K562 (cell line): ENCODE measurements around the gene ORAI3. TPM values are rescaled to one million over a fixed set of nuclear protein-coding genes. Genes with fewer than 3 reads are reported as not detected.

Experiments used
- CBX1 ChIP-seq: sonication (generic); IDR thresholded peaks from 2 replicates; pipeline ENCODE4 v1.6.1; 2016; ENCODE audit warnings: antibody characterized with exemption, low read depth, mild to moderate bottlenecking
- CBX8 ChIP-seq: fragments of 200-600 bp; sonication (generic); IDR thresholded peaks from 2 replicates; pipeline ENCODE4 v1.6.1; 2012; ENCODE audit warnings: borderline replicate concordance, mixed run types, low read depth, mild to moderate bottlenecking, moderate library complexity, mixed read lengths, low read length, control low read depth, inconsistent platforms; ENCODE audit not compliant: poor library complexity, severe bottlenecking; ENCODE audit errors: extremely low read depth
- CXXC5 ChIP-seq: fragments of 250-450 bp; sonication (Bioruptor Pico); IDR thresholded peaks from 2 replicates; pipeline ENCODE4 v1.8.0; 2022; ENCODE audit warnings: inconsistent platforms, mild to moderate bottlenecking, moderate library complexity
- ELF4 ChIP-seq: fragments of 450-650 bp; formaldehyde crosslinking; IDR thresholded peaks from 2 replicates; pipeline ENCODE4 v1.4.0; 2022; ENCODE audit warnings: missing genetic modification characterization
- KDM1A ChIP-seq, 2 experiments: fragments of 450-650 bp; IDR thresholded peaks; 2 replicates each; pipeline ENCODE4 v1.6.1; 2016; ENCODE audit warnings: mild to moderate bottlenecking in 2 of 2
- KDM4B ChIP-seq, 2 experiments: fragments of 450-650 bp in 1 of 2; sonication (generic) in 1 of 2; IDR thresholded peaks; 2 replicates each; pipeline ENCODE4 v1.6.1; 2016 to 2017; ENCODE audit warnings: borderline replicate concordance in 2 of 2, antibody characterized with exemption in 1 of 2, low read depth in 1 of 2, mild to moderate bottlenecking in 1 of 2
- LCOR ChIP-seq: sonication (generic); formaldehyde crosslinking; IDR thresholded peaks from 2 replicates; pipeline ENCODE4 v1.8.0; 2022; ENCODE audit warnings: mild to moderate bottlenecking, missing genetic modification reagents
- MCM5 ChIP-seq: fragments of 450-650 bp; IDR thresholded peaks from 2 replicates; pipeline ENCODE4 v1.6.1; 2016; ENCODE audit warnings: low read depth
- MTA3 ChIP-seq: fragments of 450-650 bp; formaldehyde crosslinking; IDR thresholded peaks from 2 replicates; pipeline ENCODE4 v1.6.1; 2017; ENCODE audit warnings: mild to moderate bottlenecking, borderline replicate concordance
- NEUROD1 ChIP-seq: fragments of 150-350 bp; IDR thresholded peaks from 2 replicates; pipeline ENCODE4 v1.6.1; 2014; ENCODE audit warnings: borderline replicate concordance, low read length, low read depth; ENCODE audit not compliant: partially characterized antibody
- PML ChIP-seq: IDR thresholded peaks from 2 replicates; pipeline ENCODE4 v1.6.1; 2012; ENCODE audit warnings: low read length, inconsistent platforms
- PRDM10 ChIP-seq: fragments of 450-650 bp; IDR thresholded peaks from 2 replicates; pipeline ENCODE4 v1.6.1; 2018; ENCODE audit not compliant: partially characterized antibody
- TAF7 ChIP-seq: fragments of 450-650 bp; IDR thresholded peaks from 2 replicates; pipeline ENCODE4 v1.6.1; 2016; ENCODE audit warnings: missing genetic modification characterization, missing compliant biosample characterization
- THRAP3 ChIP-seq: fragments of 450-650 bp; IDR thresholded peaks from 2 replicates; pipeline ENCODE4 v1.6.1; 2016; ENCODE audit warnings: mild to moderate bottlenecking, inconsistent platforms, borderline replicate concordance
- THRB ChIP-seq: fragments of 450-650 bp; formaldehyde crosslinking; conservative IDR thresholded peaks from 2 replicates; pipeline ENCODE4 v1.4.0; 2022; ENCODE audit warnings: mild to moderate bottlenecking, missing genetic modification characterization
- ZBTB11 ChIP-seq, 3 experiments: fragments of 200-800 bp in 1 of 3; fragments of 250-450 bp in 1 of 3; fragments of 450-650 bp in 1 of 3; sonication (Bioruptor Pico) in 1 of 3; sonication (Bioruptor generic) in 1 of 3; formaldehyde crosslinking in 1 of 3; IDR thresholded peaks; 2 replicates each; pipeline versions ENCODE4 v1.6.1 to v1.8.0; 2016 to 2022; ENCODE audit warnings: mild to moderate bottlenecking in 2 of 3, missing genetic modification characterization in 2 of 3, missing compliant biosample characterization in 1 of 3, moderate library complexity in 1 of 3
- ZNF197 ChIP-seq: fragments of 200-800 bp; sonication (Bioruptor generic); IDR thresholded peaks from 2 replicates; pipeline ENCODE4 v1.6.1; 2016; ENCODE audit warnings: low read depth, missing genetic modification characterization, missing compliant biosample characterization
- ZNF253 ChIP-seq: fragments of 250-450 bp; sonication (Bioruptor Pico); conservative IDR thresholded peaks from 2 replicates; pipeline ENCODE4 v1.6.1; 2021; ENCODE audit warnings: mild to moderate bottlenecking
- polyA plus RNA-seq, 8 experiments: library from polyadenylated mRNA; depleted of rRNA in 4 of 8; stranded (reverse) in 5 of 8; unstranded in 3 of 8; fragments of >200 nt; fragmentation: Nextera tagmentation in 2 of 8; fragmentation: Illumina TruSeq in 1 of 8; extraction: Ambion mirVana in 2 of 8; extraction: Trizol in 1 of 8; gene quantifications; 2 replicates each; pipeline versions ENCODE4 v1.2.1 to v1.2.3, GENCODE V29; 2011 to 2014; ENCODE audit warnings: inconsistent platforms in 1 of 8, missing spikeins in 1 of 8
- total RNA-seq, 7 experiments: library from RNA; depleted of rRNA in 6 of 7; stranded (reverse); fragments of >200 nt in 6 of 7; fragmentation: Illumina TruSeq in 2 of 7; extraction: Trizol in 2 of 7; gene quantifications; 2 replicates each; pipeline versions ENCODE4 v1.2.1 to v1.2.3, GENCODE V29; 2011 to 2021; ENCODE audit warnings: low replicate concordance in 1 of 7

ORAI3 gene
- total and polyA plus RNA-seq, 9 of the 15 experiments (the other 6 are each of a cell fraction or from before 2014, with no cell fraction given) = 4.9 to 23.3 (median 14.1) TPM

- TF ChIP-seq ELF4 (CRISPR knock-in tag) (peak; percentile 75; the same call in 1 of the 2 replicates), TAF7 (tag) (0 out of 2 replicates have a peak, but pooled peaks have one; percentile 24), PRDM10 (peak; percentile 91), CBX1 (peak; percentile 39; the same call in 1 of the 2 replicates), ZBTB11 (CRISPR knock-in tag; IDR thresholded peaks at IDR 0.05) (peak in 1 of 3 experiments; percentile 31; a peak in 1 of 6 replicates), KDM1A (IDR thresholded peaks at IDR 0.05) (no peak), THRAP3 (no peak), MCM5 (no peak), CBX8 (no peak), THRB (0 out of 2 replicates have a peak, but pooled peaks have one; percentile 34), PML (peak; percentile 64; the same call in 1 of the 2 replicates), ZNF197 (CRISPR knock-in tag) (no peak), KDM4B (IDR thresholded peaks at IDR 0.05; ENCODE audit: borderline replicate concordance in 2 of 2, low read depth in 1 of 2) (0 out of 4 replicates have a peak, but pooled peaks of 1 of the 2 experiments have one; percentile 36), CXXC5 (CRISPR knock-in tag) (peak; percentile 22; the same call in 1 of the 2 replicates), ZNF253 (CRISPR knock-in tag) (no peak), MTA3 (no peak), NEUROD1 (no peak), LCOR (CRISPR knock-in tag) (no peak)
Observed at GRCh38 chr16:30996985-30997724, 48.3 kb downstream of the ORAI3 start (continued).
